ENCODE results near the gene KRT33A. TPM values are rescaled to one million over a fixed set of nuclear protein-coding genes. Genes with fewer than 3 reads are reported as not detected.
"Not testable (repeated sequence)": the region's sequence is repeated elsewhere in the genome, so short reads cannot be mapped to it uniquely, and the experiment has no call there.

The KRT33A gene
- polyA plus RNA-seq, 3 donors, result 0.18 TPM; not detected in 2

DNA sequence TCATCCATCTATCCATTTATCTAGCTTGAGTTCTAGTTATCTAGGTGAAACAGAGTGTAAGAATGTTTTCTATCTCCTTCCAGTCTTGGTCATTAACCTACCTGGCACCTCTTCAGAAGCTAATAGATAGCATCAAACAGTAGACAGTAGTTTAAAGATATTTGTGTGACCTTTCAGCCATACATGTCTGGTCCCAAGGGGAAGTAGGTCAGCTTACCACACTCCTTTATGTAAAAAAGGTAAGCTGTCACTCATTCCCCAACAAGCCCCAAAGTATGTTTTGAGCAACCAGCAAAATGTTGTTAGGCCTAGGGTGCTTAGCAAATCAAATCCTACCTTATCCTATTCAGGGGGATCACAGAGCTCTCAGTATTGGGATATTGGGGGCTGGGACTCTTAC is 15.4 kb upstream of the KRT33A start:
- no peak for DNase-seq

DNA sequence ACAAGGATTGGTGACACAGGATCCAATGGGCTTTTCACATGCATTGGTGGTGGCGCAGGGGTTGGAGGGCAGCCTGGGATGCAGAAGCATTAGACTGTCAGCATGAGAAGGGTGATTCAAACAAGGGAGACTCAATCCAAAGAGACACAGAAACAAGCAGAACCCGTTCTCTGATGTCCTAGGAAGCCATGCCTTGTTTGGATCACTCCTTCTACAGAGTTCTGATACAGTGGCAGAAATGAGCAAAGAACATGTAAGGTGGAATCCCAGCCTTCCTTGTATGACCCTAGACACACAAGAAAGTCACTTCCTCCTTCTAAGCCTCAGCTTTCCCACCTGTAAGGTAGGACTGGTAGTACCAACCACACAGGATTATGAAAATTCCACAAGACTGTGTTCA is 13.3 kb upstream of the KRT33A start:
- DNase-seq, result no peak

DNA sequence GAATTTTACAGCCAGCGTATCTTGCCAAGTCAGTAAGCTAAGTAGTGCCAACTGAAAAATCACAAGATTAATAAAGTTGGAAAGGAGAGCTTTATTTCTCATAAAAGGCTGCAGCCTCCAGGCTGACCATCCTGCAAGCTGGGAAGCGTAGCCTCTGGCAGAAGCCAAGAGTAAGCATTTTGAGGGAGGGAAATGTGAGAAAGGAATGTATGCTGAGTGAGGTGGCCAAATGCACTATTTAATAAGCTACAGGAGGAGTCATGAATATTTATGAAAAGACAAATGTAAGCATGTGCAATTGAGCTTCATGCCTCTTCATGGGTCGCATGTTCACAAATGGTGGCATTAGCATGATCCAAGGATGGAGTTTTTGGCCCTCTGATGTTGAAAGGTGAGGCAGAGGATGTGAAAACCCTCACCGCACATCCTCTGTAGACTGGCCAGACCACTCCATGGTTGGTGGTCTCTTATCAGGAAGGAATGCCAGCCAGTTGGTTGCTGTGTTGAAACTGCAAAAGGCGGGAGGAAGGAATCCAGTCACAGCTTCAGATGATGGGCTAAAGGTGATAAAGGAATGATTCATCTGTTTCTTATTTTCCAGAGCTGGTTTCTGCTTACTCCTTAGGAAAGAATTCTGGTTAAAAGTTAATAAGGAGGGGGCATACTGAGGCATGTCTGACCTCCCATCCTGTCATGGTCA is 9.8 kb upstream of the KRT33A start:
- DNase-seq, result no peak

DNA sequence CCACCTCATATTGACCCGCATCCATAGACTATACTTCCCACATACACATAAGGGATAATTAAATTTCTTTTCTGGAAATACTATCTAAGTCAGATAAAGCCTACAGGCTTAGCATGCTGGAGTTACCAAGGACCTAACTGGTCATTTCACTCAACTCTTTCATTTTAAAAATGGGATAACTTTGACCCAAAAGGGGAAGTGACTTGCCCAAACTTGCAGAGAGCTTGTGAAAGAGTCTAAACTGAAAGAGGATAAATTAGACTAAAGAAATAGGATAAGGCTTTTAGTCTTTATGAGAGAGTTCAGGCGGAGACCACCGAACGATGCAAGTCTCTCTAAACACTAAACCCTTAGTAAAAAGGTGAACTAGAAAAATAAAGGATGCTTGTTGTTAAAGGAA is 3.9 kb upstream of the KRT33A start:
- no peak for DNase-seq

DNA sequence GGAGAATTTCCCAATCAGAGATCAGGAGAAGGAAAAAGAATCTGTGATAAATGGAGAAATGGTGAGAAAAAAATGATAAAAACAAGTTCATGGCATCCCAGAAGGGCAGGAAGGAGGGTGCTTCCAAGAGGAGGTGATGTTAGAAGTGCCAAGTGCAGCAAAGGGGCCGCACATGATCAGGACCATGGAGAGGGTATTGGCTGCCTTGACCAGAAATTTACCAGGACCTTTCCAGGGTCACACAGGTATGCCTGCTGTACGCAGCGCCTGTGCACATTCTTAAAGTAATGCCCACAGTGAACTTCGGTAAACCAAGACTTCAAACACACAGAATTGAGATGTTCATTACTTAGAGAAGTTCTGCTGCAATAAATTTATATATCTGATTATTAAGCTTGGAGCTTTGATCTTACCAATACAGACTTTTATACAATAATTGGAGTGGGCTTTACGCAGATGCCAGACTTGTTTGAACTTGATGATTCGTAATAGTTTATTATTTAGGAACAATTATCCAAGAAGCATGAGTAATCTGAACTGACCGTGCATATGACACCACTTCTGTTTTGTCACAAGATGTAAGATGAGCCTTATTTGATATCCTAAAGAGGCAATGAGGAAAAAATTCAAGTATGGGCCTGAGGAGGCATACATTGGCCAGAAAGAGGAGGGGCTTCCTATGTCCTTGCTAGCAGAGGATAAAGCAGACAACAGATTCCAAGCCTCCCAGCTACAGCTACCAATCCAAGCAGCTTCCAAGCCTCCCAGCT is 2.2 kb upstream of the KRT33A start:
- DNase-seq, result no peak

DNA sequence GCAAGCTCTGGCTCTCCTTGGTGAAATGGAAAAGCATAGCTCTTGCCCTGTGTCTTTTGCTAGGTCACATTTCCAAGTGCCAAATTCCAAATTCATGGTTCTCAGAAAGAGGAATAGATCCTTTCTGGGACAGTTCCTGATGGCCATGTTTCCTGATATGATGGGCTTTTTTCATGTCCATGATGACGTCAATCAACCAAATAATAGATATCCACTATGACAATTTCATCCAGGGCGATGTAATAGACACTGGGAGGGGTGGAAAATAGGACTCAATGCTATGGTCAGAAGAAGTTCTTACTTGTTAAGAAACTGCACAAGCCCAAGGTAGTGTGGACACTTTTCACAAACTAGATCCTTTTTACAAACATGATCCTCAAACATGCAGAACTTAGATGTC is 549 bp upstream of the KRT33A start:
- no peak for DNase-seq

DNA sequence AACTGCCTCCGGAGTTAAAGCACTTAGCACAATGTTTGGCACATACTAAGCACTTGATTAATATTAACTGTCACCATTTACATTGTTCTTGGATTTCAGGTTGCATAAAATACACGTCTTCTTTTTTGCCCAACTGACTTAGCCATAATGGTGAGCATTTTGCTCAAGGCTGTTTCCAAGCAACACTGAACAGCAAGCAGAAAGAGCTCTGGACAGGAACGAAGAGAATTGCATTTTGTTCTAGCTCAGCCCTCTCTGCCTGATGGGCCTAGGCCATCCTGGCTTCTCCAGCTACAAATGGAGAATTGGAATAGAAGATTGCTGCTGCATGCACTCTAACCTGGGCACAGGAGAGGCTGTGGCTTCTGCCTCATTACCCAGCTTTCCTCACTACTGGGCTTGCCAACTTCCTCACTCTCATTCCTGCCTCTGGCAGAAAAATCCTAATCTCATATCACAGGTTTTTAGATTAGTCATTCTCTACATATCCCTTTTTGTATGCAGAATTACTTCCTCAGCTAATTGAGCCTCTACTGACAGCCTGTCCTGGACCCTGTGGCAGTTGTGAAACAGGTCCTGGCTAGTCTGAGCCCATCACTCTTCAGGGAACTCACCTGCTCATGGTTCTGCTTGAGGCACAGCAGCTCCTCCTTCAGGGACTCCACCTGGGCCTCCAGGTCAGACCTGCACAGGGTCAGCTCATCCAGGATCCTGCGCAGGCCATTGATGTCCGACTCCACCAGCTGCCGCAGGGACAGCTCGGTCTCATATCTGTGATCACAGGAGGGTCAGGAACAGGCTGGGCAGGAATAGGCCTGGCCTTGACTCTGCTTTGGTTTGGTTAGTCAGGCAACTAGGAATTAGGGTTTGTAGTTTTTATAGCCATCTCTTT is 2.5 kb downstream of the KRT33A start:
- no peak for DNase-seq

DNA sequence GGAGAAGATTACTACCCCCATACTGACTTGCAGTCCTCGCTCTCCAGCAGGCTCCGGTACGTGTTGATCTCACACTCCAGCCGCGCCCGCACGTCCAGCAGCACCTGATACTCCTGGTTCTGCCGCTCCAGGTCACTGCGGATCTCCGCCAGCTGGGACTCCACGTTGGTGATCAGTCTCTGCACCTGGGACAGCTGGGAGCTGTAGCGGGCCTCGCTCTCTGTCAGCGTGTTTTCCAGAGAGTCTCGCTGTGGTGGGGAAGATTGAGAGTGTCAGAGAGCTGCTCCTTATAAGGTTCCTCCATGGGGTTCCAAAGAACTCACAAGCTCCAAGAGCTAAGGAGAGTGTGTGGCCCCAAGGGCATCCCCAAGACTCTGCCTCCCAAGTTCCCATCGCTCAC is 4.2 kb downstream of the KRT33A start:
- DNase-seq, result not testable (repeated sequence)

DNA sequence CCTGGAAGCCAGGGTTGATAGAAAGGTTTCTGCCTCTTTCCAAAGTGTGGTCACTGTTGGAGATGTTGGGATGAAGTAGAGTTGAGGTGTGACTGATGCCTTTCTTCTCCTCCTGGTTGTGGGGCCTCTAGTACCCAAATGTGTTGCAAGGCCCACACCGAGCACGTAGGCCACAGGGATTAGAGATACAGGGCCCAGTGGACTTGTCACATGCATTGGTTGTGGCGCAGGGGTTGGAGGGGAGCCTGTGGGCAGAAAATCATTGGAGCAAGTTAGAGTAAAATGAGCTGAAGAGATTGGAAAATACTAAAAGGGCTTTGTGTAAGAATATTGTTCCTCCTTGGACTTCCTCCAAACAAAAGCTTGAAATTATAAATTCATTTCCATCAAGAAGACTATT is 4.6 kb downstream of the KRT33A start:
- no peak for DNase-seq

DNA sequence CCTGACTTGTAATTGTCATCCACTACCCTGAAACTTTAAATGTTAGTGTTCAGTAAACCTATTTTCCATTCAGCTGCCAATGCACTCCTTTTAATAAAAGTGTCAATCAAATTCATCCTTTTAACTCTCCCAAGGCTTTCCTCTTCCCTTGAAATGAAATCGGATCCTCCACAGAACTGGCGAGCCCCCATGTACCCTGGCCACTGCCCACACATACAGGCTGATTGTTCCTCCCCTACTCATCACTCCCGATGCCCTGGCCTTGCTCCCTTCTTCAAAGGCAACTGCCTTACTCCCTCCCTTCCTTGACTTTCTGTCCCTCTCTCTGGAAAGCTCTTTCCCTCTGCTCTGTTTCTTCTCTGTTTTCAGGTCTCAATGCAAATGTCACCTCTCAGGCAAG is 7.6 kb downstream of the KRT33A start:
- peak; percentile 65 for DNase-seq

DNA sequence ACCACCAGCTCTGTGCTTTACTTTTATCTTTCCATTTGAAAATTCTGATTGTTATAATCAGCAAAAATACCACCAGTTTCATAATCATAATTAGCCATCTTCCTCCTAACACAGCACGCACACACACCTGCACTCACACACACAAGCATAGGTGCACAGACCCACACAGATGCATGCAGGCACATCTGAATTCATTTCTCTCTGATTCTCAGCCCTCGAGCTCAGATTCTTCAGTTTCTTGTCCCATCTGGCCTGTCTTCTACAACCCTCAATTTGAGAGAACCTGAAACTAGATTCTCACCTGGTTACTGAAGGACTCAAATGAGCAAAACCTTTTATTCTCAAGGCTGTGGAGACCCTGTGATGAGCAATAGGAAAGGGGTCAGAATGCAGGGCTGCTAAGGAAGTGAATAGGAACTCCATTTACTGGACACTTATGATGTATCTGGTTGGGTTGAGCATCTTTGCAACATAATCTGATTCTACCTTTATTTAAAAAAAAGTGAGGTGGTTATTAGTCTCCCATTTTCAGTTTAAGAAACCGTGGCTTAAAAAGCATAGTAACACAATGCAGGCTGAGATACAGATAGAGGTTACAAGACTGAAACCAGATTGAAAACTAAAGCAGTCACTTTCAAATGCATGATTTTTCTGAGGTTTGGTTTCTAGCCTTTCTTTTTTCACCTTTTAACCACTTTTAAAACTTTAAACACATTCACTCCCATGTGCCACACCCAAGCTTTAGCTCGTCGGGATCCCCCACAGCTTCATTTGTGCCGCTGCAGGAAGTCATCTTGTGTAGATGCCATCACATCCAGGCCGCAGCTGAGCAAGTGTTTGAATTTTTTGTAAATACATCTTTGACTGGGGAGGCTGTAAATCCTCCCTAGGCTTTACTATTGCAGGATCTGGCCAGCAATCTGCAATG is 9.4 kb downstream of the KRT33A start:
- DNase-seq, result no peak

DNA sequence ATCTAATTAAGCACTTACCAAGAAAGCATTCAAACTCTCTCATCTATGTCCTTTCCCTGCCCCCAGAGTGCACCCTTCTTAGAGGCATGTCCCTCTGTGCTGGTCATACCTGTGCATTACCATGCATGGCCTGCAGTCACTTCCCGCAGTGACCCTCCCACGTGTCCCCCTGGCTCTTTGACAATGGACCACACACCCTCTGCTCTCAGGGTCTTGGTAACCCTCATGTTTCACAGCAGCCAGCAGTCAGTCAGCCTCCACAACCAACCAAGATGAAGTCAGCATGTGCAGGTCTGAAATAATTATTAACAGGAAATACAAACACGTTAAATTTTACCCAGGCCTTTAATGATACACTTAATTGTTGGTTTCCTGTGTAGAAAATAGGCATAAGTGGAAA is 10.1 kb downstream of the KRT33A start:
- DNase-seq, result peak; percentile 56

DNA sequence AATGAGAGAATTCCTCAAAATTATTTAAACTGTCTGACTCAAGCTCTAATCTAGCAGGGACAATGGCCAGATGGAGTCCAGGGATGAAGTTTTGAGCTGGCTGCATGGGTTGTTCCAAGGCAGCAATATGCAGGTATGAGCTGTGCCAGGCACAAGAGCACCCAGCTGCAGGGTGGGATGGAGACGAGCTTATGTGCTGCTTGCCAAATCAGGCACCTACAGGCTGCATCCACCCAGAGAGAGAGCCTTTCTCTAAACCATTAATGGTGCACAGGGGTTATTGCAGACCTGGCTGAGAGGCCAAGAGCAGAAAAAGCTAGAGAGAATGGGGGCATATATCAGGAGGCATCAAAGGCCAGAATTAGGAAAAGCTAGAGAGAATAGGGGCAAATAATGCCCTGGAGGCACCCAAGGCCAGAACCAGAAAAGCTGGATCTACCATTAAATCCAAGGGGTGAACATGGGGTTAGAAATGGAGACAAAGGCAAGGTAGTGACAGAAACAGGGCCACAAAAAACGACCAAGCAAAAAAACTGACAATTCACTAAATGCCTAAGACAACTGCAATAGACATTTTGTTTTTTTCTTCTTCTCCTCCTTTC is 11.0 kb downstream of the KRT33A start:
- DNase-seq, result no peak

DNA sequence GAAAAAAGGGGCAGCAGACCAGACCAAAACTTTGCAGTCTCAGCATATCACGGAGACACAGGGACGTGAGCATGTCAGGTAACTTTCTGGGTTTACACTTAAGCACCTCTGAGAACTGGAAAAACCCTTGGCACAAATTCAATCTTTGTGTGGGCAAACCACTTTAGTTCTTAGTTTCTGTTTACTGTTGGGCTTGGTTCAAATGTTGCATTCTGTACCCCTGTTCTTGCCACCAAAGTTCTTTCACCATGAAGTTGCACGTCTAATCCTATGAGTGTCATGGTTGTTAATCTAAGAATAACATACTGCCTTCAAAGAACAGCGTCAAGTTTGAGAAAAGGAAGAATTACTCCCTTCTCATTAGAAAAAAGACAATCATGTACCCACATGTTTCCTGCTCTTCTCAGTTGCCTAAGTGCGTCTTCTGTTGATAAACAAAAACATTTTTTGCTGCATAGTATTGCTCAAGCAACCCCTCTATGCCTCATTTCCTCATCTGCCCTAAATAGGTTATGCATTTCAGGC is 11.6 kb downstream of the KRT33A start:
- no peak for DNase-seq

DNA sequence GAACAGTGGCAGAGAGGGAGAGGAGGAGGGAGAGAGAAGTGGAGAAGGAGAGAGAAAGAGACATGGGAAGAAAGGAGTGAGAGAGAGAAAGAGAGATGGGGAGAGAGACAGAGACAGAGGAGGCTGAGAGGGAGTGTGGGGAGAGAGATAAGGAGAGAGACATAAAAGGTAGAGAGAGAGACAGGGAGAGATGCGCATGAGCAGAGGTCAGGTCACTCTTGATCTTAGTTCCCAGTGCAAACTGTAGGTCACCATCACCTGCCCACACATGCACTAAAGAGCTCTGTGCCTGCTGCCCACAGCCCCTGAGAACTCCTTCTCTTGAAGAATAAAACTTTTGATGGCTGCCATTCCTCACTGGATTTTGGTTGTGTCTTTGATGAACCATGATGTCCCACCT is 14.9 kb downstream of the KRT33A start:
- no peak for DNase-seq

DNA sequence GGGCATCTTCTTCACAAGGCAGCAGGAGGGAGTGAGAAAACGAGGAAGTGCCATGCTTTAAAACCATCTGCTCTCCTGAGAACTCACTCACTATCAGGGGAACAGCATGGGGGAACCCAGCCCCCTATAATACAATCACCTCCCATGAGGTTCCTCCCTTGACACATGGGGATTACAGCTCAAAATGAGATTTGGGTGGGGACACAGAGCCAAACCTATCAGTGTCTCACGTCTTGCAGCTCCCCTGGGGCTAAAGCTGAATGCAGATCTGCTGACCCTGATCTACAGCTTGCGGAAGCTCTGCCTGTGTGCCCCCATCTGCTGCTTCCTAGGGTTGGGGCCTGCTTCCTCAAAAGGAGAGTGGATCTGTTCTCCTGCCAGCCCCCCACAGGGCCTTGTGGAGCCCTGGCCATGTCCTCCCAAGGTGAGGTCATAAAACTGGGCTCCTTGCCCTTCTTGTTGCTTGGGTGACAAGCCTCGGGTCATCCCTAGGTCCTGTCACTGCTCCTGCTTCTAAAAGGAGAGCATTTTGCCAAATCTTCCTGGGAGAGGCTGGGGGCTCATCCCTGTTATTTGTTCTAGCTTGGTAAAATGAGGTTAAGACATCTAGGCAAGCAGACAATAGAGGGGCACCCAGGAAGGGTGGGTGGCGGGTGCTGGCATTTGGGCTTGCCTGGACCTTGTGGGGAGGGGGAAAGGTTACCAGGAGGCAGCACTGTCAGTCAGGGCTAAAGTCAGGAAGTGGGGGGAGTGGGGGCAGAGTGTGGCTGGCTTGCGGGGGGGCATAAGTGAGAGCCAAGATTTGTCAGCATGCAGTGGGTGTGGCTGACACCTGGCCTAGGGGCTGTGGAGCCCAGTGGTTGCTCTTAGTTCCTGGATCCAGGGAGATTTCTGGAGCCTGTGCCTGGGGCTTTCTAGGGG is 16.0 kb downstream of the KRT33A start:
- no peak for DNase-seq

DNA sequence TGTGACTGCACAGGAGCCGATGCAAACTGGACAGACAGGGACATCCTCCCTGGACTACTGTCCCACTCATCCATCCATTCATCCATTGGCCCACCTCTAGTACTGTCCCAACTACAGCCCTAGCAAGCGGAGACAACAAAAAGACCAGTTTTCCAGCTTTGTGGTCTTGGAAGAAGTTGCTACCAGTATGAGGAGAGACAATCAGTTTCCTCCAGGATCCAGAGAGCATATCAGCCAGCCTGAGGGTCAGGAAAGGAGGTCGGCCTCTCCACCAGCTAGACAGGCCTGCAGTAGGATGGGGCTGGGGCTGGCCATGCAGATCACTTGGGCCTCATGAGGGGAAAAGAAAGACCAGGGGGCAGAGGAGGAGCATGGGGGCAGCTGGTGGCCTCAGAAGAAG is 16.8 kb downstream of the KRT33A start:
- DNase-seq, result no peak

DNA sequence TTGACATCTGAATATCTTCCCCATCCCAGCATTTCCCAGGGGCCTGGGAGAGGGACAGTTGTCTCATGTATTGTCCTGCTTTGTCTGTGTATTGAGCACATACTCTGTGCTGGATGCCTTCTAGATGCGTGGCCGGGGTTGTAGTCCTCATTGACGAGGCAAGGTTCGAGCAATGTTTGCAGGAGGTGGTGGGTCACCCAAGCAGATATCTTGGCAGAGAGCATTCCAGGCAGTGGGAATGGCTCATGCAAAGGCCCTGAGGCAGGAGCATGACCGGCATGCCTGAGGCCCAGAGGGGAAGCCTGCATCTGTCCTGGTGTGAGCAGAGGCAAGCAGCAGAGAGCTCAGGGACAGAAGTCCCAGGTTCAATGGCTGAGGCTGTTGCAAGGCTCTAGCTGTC is 17.5 kb downstream of the KRT33A start:
- no peak for DNase-seq

DNA sequence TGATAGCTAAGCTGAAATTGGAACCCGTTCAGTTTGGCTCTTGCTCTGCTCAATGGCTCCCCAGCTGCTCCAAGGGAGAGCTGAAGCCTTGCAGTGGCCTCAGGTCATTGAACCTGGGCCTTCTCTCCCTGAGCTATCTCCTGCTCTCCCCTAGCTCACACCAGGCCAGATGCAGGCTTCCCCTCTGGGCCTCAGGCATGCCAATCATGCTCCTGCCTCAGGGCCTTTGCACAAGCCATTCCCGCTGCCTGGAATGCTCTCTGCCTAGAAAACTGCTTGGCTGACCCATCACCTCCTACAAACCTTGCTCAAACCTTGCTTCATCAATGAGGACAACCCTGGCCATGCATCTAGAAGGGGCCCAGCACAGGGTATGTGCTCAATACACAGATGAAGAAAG is 18.4 kb downstream of the KRT33A start:
- no peak for DNase-seq

DNA sequence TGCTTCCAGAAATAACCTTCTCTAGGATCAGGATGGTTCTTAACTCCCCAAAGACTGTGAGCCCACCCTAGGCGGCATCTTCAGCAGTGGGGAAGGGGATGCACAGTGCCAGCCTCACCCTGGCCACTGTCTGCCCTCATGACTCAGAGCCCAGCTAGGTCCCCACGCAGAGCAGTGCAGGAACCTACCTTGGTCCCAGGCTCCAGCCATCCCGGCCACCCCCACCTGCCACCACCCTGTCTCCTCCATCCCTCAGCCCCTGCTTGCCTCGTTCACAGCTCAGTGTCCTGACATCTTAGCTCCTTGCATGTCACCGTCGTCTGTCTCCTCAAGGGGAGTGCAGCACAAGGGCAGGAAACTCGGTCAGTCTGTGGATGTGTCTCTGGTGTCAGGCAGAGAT is 19.0 kb downstream of the KRT33A start:
- DNase-seq, result no peak
